Tibial artery (tissue), 4 donors: ENCODE measurements around the gene HTR7.
A peak's percentile ranks its signal among the peaks of the same experiment; 100 is the strongest.

ENCODE experiments used
- DNase-seq, 2 donors: peaks; one replicate each; pipeline ENCODE4 v3.0.0-alpha.2; 2019
- H3K27ac ChIP-seq, 2 donors: fragments of 200-600 bp; sonication (generic) in 1 of 2; 1 replicate in 1 of 2; 2 replicates in 1 of 2; pipeline ENCODE4 v1.5.1; 2018 to 2019; ENCODE audit warnings: mild to moderate bottlenecking in 1 of 2
- H3K27me3 ChIP-seq, 2 donors: fragments of 200-600 bp; sonication (generic) in 1 of 2; one replicate each; pipeline versions ENCODE4 v1.5.1 to v1.6.0; 2016 to 2019
- H3K36me3 ChIP-seq, 3 donors: fragments of 200-600 bp; sonication (generic) in 2 of 3; one replicate each; pipeline ENCODE4 v1.5.1; 2016 to 2019; ENCODE audit warnings: mild to moderate bottlenecking in 2 of 3
- H3K4me1 ChIP-seq, 4 donors: fragments of 200-600 bp; sonication (generic) in 2 of 4; 1 replicate in 3 of 4; 2 replicates in 1 of 4; pipeline ENCODE4 v1.5.1; 2016 to 2019
- H3K4me3 ChIP-seq, 2 donors: fragments of 200-600 bp; sonication (generic) in 1 of 2; 1 replicate in 1 of 2; 2 replicates in 1 of 2; pipeline ENCODE4 v1.5.1; 2018 to 2019; ENCODE audit warnings: mild to moderate bottlenecking in 2 of 2
- H3K9me3 ChIP-seq, 3 donors: fragments of 200-600 bp; sonication (generic) in 1 of 3; one replicate each; pipeline ENCODE4 v1.5.1; 2016 to 2019
- intact Hi-C: fragments of 100-400 bp; cut with DNase I; formaldehyde crosslinking; loops from one replicate; pipeline ENCODE4 v1.15.0; 2023; ENCODE audit warnings: low total_unique reads
- TF ChIP-seq, protein P1 (sequence below), 2 experiments: fragments of 200-600 bp in 1 of 2; fragments of 450-650 bp in 1 of 2; IDR thresholded peaks; one replicate each; pipeline ENCODE4 v1.5.1; 2017 to 2019; ENCODE audit warnings: antibody characterized with exemption in 2 of 2, mild to moderate bottlenecking in 1 of 2, moderate library complexity in 1 of 2

The HTR7 gene

DNA sequence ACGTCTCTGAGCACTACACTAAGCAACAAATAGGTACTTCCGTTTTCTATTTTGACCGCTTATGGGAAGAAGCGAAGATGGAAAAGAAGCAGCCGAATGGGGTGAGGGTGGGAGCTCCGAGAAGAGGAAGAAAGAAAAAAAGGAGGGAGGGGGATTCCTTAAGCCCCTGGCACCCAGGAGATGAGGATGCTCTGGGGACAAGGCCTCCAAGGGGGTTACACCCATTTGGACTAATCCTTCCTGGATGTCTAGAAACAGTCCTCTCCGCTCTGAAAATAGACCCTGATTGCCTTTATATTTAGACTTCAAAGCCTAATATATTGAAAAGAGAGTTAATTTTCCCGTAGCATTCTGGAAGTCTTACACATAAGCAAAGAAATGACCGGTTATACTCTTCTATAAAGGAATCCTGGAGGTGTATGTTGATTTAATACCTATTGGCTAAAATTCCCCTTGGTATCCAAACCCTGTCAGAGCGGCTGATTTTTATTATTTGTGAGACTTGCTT is 676 bp upstream of the HTR7 start:
- Histone ChIP-seq H3K36me3 (no peaks in the 10 kb centered on the region), H3K27ac (peak overlapping the region; percentile 38 to 39), H3K4me3 (peak overlapping the region; percentile 56 to 79), H3K27me3 (peaks cover 0 to 34% of the 10 kb centered on the region in 2 donors), H3K4me1 (peaks cover 0 to 11% (median 9%) of the 10 kb centered on the region in 4 donors), H3K9me3 (no peaks in the 10 kb centered on the region)
- intact Hi-C loops = no loop called here
- TF ChIP-seq, protein P1, sequence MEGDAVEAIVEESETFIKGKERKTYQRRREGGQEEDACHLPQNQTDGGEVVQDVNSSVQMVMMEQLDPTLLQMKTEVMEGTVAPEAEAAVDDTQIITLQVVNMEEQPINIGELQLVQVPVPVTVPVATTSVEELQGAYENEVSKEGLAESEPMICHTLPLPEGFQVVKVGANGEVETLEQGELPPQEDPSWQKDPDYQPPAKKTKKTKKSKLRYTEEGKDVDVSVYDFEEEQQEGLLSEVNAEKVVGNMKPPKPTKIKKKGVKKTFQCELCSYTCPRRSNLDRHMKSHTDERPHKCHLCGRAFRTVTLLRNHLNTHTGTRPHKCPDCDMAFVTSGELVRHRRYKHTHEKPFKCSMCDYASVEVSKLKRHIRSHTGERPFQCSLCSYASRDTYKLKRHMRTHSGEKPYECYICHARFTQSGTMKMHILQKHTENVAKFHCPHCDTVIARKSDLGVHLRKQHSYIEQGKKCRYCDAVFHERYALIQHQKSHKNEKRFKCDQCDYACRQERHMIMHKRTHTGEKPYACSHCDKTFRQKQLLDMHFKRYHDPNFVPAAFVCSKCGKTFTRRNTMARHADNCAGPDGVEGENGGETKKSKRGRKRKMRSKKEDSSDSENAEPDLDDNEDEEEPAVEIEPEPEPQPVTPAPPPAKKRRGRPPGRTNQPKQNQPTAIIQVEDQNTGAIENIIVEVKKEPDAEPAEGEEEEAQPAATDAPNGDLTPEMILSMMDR (IDR thresholded peaks at IDR 0.05) = no peak
- DNase-seq = no peak

DNA sequence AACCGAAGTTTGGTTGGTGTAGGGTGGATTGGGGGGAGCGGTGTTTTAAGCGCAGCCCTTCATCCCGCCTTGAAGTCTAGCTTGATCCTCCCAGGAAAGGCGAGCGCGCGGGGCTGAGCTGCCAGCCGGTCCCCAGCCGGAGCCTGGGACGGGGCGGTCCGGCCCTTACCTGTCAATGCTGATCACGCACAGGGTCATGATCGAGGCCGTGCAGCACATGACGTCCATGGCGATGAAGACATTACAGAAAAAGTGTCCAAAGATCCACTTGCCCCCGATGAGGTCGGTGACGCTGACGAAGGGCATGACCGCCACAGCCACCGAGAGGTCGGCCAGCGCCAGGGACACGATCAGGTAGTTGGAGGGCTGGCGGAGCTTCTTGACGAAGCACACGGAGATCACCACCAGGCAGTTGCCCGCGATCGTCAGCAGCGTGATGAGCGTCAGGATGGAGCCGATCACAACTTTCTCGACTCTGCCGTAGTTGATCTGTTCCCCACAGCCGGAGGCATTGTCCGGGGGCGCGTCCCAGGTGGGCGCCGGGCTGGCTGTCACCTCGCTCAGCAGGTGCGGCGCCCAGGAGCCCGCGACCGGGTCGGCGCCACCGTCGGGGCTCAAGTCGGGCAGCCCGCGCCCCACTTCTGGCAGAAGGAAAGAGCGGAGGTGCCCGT is 740 bp downstream of the HTR7 start:
- peaks cover 0 to 11% (median 9%) of the 10 kb centered on the region in 4 donors for H3K4me1 ChIP-seq
- no peak for DNase-seq
- H3K27me3 ChIP-seq = peaks cover 0 to 38% of the 10 kb centered on the region in 2 donors
- TF ChIP-seq, protein P1 (IDR thresholded peaks at IDR 0.05) = no peak
- no peaks in the 10 kb centered on the region for H3K36me3 ChIP-seq
- intact Hi-C loops = no loop called here
- H3K9me3 ChIP-seq = no peaks in the 10 kb centered on the region
- H3K4me3 ChIP-seq = peak overlapping the region; percentile 56 to 79
- peak overlapping the region in 1 of 2 donors; percentile 35 for H3K27ac ChIP-seq

DNA sequence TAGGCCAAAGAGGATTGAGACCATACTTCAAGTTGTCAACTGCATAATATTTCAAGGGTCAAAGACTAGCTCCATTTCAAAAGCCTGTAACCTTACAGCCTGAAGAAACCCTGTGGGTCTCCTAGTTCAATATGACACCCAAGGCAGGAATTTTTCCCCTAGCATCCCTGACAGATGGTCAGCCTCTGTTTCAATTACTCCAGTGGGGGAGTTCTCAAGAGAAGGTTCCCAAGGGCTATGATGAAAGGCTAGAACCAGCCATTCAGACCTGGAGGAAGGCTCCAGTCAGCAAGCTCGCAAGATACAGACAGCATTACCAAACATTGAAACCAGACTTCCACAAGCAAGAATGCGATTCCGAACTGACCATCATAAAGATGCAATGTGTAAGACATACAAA is 1.6 kb downstream of the HTR7 start:
- intact Hi-C loops = no loop called here
- no peak for DNase-seq
- Histone ChIP-seq H3K9me3 (peaks cover 0 to 1% (median under 1%) of the 10 kb centered on the region in 3 donors), H3K4me1 (peaks cover 0 to 11% (median 9%) of the 10 kb centered on the region in 4 donors), H3K27ac (no peak overlapping the region), H3K36me3 (no peaks in the 10 kb centered on the region), H3K27me3 (peaks cover 0 to 38% of the 10 kb centered on the region in 2 donors), H3K4me3 (no peak overlapping the region)
- TF ChIP-seq, protein P1 (IDR thresholded peaks at IDR 0.05) = no peak

DNA sequence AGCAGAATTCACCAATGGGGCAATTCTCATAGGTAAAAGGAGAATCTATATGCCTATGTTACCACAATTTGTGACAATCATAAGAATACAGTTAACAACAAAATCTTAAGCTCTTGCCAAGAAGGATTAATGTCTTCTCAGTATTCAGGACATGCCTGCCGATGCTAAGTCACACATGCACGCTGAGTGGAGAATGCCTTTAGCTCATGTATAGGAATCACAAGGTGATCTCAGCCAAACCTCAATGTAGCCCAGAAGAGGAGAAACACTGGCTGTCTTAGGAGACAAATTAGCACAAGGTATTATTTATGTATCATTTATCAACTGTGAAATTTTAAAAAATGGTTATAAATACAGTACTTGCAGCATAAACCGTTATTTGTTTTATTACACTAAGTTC is 2.7 kb downstream of the HTR7 start:
- Histone ChIP-seq H3K27me3 (peaks cover 0 to 38% of the 10 kb centered on the region in 2 donors), H3K4me1 (peaks cover 0 to 11% (median 9%) of the 10 kb centered on the region in 4 donors), H3K9me3 (peaks cover 0 to 11% (median 9%) of the 10 kb centered on the region in 3 donors), H3K27ac (no peak overlapping the region), H3K36me3 (no peaks in the 10 kb centered on the region), H3K4me3 (no peak overlapping the region)
- DNase-seq = no peak
- TF ChIP-seq, protein P1 (IDR thresholded peaks at IDR 0.05) = no peak
- intact Hi-C loops = no loop called here

DNA sequence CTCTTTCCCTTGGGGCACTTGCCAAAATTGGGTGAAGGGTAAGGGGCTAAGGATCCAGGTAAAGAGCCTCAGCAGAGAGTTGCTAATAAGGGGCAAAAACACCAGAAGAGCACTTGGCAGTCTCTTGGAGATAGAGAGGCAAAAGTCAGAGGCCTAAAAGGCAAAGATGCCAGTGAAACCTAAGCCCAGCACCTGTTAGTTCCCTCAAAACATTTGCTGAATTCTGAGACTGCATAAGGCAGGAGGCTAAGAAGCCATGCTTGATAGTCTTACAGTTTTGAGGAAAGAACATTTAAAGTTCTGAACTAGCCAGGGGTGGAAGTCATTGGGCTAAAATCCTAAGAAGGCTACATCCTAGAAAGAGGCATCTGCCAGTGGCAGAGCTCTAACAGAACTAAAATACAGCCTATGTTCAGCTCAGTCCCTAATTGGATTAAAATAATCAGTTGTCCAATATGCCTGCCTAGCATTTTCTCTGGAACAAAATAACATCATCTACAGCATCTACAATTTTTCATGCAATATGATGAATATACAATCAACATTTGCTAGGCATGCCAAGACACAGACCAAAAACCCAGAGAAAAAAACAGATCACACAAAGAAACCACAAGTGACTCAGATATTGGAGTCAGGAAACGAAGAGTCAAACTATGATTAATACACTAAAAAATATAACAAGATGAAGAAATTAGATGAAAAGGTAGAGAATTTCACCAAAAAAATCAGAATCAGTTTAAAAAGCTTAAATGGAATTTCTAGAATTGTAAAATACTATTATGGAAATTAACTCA is 7.7 kb downstream of the HTR7 start:
- H3K4me1 ChIP-seq = no peaks in the 10 kb centered on the region
- peaks cover 0 to 17% of the 10 kb centered on the region in 2 donors for H3K27me3 ChIP-seq
- H3K9me3 ChIP-seq = peaks cover 0 to 21% (median 12%) of the 10 kb centered on the region in 3 donors
- no peak overlapping the region for H3K4me3 ChIP-seq
- DNase-seq = no peak
- TF ChIP-seq, protein P1 (IDR thresholded peaks at IDR 0.05) = no peak
- intact Hi-C loops = no loop called here
- no peak overlapping the region for H3K27ac ChIP-seq
- H3K36me3 ChIP-seq = no peaks in the 10 kb centered on the region
